H9 (cell line): ENCODE results near the gene FBXL16. TPM values are rescaled to one million over a fixed set of nuclear protein-coding genes. Genes with fewer than 3 reads are reported as not detected.

Experiments used
- DNase-seq: peaks from one replicate; pipeline ENCODE4 v3.0.0-alpha.2; 2017
- H2AFZ ChIP-seq: one replicate; pipeline ENCODE4 v1.6.1; 2013; ENCODE audit warnings: mild to moderate bottlenecking, low read length, control low read depth, moderate library complexity
- H2AK5ac ChIP-seq: 2 replicates; pipeline ENCODE4 v1.6.1; 2013; ENCODE audit warnings: low read length, control low read depth, mixed read lengths; ENCODE audit not compliant: insufficient read length
- H2BK120ac ChIP-seq: one replicate; pipeline ENCODE4 v1.6.1; 2013; ENCODE audit warnings: low read depth, mild to moderate bottlenecking, low read length, control low read depth, inconsistent platforms; ENCODE audit not compliant: poor library complexity, severe bottlenecking
- H2BK12ac ChIP-seq: 2 replicates; pipeline ENCODE4 v1.6.1; 2013; ENCODE audit warnings: low read length, control low read depth, mixed read lengths, low read depth; ENCODE audit not compliant: insufficient read length
- H2BK15ac ChIP-seq: 2 replicates; pipeline ENCODE4 v1.6.1; 2013; ENCODE audit warnings: low read depth, low read length, control low read depth
- H2BK20ac ChIP-seq: one replicate; pipeline ENCODE4 v1.6.1; 2013; ENCODE audit warnings: low read depth, mild to moderate bottlenecking, low read length, control low read depth, inconsistent platforms; ENCODE audit not compliant: poor library complexity, severe bottlenecking
- H2BK5ac ChIP-seq: 2 replicates; pipeline ENCODE4 v1.6.1; 2013; ENCODE audit warnings: low read length, control low read depth, mixed read lengths; ENCODE audit not compliant: insufficient read length
- H3K14ac ChIP-seq: 2 replicates; pipeline ENCODE4 v1.6.1; 2013; ENCODE audit warnings: low read length, control low read depth; ENCODE audit not compliant: insufficient read depth
- H3K18ac ChIP-seq: 2 replicates; pipeline ENCODE4 v1.6.1; 2013; ENCODE audit warnings: low read depth, mild to moderate bottlenecking, mixed read lengths, low read length, control low read depth; ENCODE audit not compliant: insufficient read length
- H3K23ac ChIP-seq: 2 replicates; pipeline ENCODE4 v1.6.1; 2013; ENCODE audit warnings: low read length, control low read depth, mixed read lengths, low read depth; ENCODE audit not compliant: insufficient read length
- H3K23me2 ChIP-seq: 2 replicates; pipeline ENCODE4 v1.6.1; 2013; ENCODE audit warnings: low read depth, mild to moderate bottlenecking, mixed read lengths, low read length, control low read depth; ENCODE audit not compliant: insufficient read length, poor library complexity, severe bottlenecking
- H3K27ac ChIP-seq: 2 replicates; pipeline ENCODE4 v1.5.1; 2013; ENCODE audit warnings: low read length, control low read depth, mixed read lengths, low read depth; ENCODE audit not compliant: insufficient read length
- H3K27me3 ChIP-seq: 2 replicates; pipeline ENCODE4 v1.6.1; 2013; ENCODE audit warnings: low read length, control low read depth, inconsistent platforms; ENCODE audit not compliant: insufficient read depth
- H3K4ac ChIP-seq: 2 replicates; pipeline ENCODE4 v1.6.1; 2013; ENCODE audit warnings: low read depth, mild to moderate bottlenecking, control low read depth, inconsistent platforms, low read length, moderate library complexity
- H3K4me1 ChIP-seq: 2 replicates; pipeline ENCODE4 v1.6.1; 2013; ENCODE audit warnings: low read length, control low read depth, inconsistent platforms; ENCODE audit not compliant: insufficient read depth
- H3K4me2 ChIP-seq: 2 replicates; pipeline ENCODE4 v1.6.1; 2013; ENCODE audit warnings: low read length, control low read depth, mixed read lengths; ENCODE audit not compliant: insufficient read length, insufficient read depth
- H3K56ac ChIP-seq: 2 replicates; pipeline ENCODE4 v1.6.1; 2013; ENCODE audit warnings: low read depth, mild to moderate bottlenecking, mixed read lengths, low read length, control low read depth; ENCODE audit not compliant: insufficient read length
- H3K79me1 ChIP-seq: 2 replicates; pipeline ENCODE4 v1.6.1; 2013; ENCODE audit warnings: low read depth, mild to moderate bottlenecking, moderate library complexity, low read length, control low read depth, inconsistent platforms; ENCODE audit not compliant: insufficient read depth, poor library complexity, severe bottlenecking
- H3K79me2 ChIP-seq: 2 replicates; pipeline ENCODE4 v1.6.1; 2013; ENCODE audit warnings: low read length, control low read depth, inconsistent platforms; ENCODE audit not compliant: insufficient read depth
- H3K9ac ChIP-seq: 2 replicates; pipeline ENCODE4 v1.6.1; 2013; ENCODE audit warnings: low read length, control low read depth, mixed read lengths; ENCODE audit not compliant: insufficient read length; ENCODE audit errors: extremely low read depth
- H3K9me3 ChIP-seq: one replicate; pipeline ENCODE4 v1.6.1; 2013; ENCODE audit warnings: low read depth, low read length, inconsistent platforms; ENCODE audit not compliant: control insufficient read depth
- H3T11ph ChIP-seq: one replicate; pipeline ENCODE4 v1.6.1; 2013; ENCODE audit warnings: mild to moderate bottlenecking, low read length, control low read depth, inconsistent platforms
- H4K20me1 ChIP-seq: one replicate; pipeline ENCODE4 v1.6.1; 2013; ENCODE audit not compliant: control insufficient read depth, insufficient read length, insufficient read depth
- H4K5ac ChIP-seq: 2 replicates; pipeline ENCODE4 v1.6.1; 2013; ENCODE audit warnings: low read depth, mild to moderate bottlenecking, mixed read lengths, low read length, control low read depth; ENCODE audit not compliant: insufficient read length
- H4K8ac ChIP-seq: replicated peaks from 2 replicates; pipeline ENCODE4 v1.6.1; 2013; ENCODE audit warnings: low read length, control low read depth, mixed read lengths, low read depth; ENCODE audit not compliant: insufficient read length
- H4K91ac ChIP-seq: 2 replicates; pipeline ENCODE4 v1.6.1; 2013; ENCODE audit warnings: low read depth, mild to moderate bottlenecking, moderate library complexity, mixed read lengths, low read length, control low read depth; ENCODE audit not compliant: insufficient read length
- H3K27ac Mint-ChIP-seq, 3 experiments: 2 replicates in 2 of 3; 3 replicates in 1 of 3; pipeline ENCODE4 v1.8.0; 2020 to 2021; ENCODE audit warnings: mixed read lengths in 3 of 3, mild to moderate bottlenecking in 1 of 3, moderate library complexity in 1 of 3
- H3K27me3 Mint-ChIP-seq: 2 replicates; pipeline ENCODE4 v1.8.0; 2021; ENCODE audit warnings: low read depth, mild to moderate bottlenecking, moderate library complexity, mixed read lengths
- H3K36me3 Mint-ChIP-seq, 3 experiments: 2 replicates in 2 of 3; 3 replicates in 1 of 3; pipeline ENCODE4 v1.8.0; 2020 to 2021; ENCODE audit warnings: low read depth in 3 of 3, mixed read lengths in 3 of 3; ENCODE audit not compliant: insufficient read depth in 1 of 3
- H3K4me1 Mint-ChIP-seq, 2 experiments: 2 replicates each; pipeline ENCODE4 v1.8.0; 2020; ENCODE audit warnings: mixed read lengths in 2 of 2
- H3K4me3 Mint-ChIP-seq, 2 experiments: 2 replicates in 1 of 2; 3 replicates in 1 of 2; pipeline ENCODE4 v1.8.0; 2020 to 2021; ENCODE audit warnings: mild to moderate bottlenecking in 2 of 2, mixed read lengths in 2 of 2, moderate library complexity in 1 of 2
- H3K9me3 Mint-ChIP-seq, 2 experiments: 2 replicates in 1 of 2; 3 replicates in 1 of 2; pipeline ENCODE4 v1.8.0; 2020; ENCODE audit warnings: mild to moderate bottlenecking in 2 of 2, mixed read lengths in 2 of 2, moderate library complexity in 1 of 2
- CTCF ChIP-seq: fragments of 200-600 bp; sonication (generic); conservative IDR thresholded peaks from 3 replicates; pipeline ENCODE4 v1.8.0; 2021; ENCODE audit warnings: antibody characterized with exemption, mild to moderate bottlenecking
- WGBS: extraction: QIAGEN DNeasy Blood & Tissue Kit; methylation state at CpG from one replicate; pipeline ENCODE4 v1.1.7; 2013; ENCODE audit warnings: missing lambda C conversion rate, low lambda C conversion rate, mixed read lengths; ENCODE audit not compliant: insufficient read length; ENCODE audit errors: extremely low coverage; 5-methylcytosine and 5-hydroxymethylcytosine counted together
- total RNA-seq: library from RNA; stranded (reverse); gene quantifications from 2 replicates; pipeline ENCODE4 v1.2.1, GENCODE V29; 2021

FBXL16 gene
- total RNA-seq, 1 experiment from 2014 or later: 9.6 TPM

GRCh38 chr16:645852-646678, 59.5 kb downstream of the FBXL16 start:
- TF ChIP-seq CTCF: no peak
- H4K91ac ChIP-seq: no peak overlapping the region

More at GRCh38 chr16:645852-646678, 59.5 kb downstream of the FBXL16 start:
- no peak overlapping the region for H2BK12ac ChIP-seq
- no peak overlapping the region for H3K23ac ChIP-seq
- no peaks in the 10 kb centered on the region; the same call in 1 of the 2 replicates for H3K27me3 Mint-ChIP-seq
- no peaks in the 10 kb centered on the region; the same call in 1 of the 2 replicates for H3K4me1 ChIP-seq
- H4K8ac ChIP-seq: no peak overlapping the region
- no peak overlapping the region for H2BK20ac ChIP-seq
- H3K9me3 Mint-ChIP-seq: no peaks in the 10 kb centered on the region
- H3K4ac ChIP-seq: no peak overlapping the region
- H2BK5ac ChIP-seq: no peak overlapping the region
- no peak overlapping the region for H3K27ac Mint-ChIP-seq
- no peaks in the 10 kb centered on the region for H3K79me1 ChIP-seq
- no peak overlapping the region for H2AK5ac ChIP-seq
- H3T11ph ChIP-seq: no peak overlapping the region
- no peaks in the 10 kb centered on the region for H3K79me2 ChIP-seq
- H4K20me1 ChIP-seq: no peaks in the 10 kb centered on the region
- H3K23me2 ChIP-seq: peaks cover 14% of the 10 kb centered on the region
- no peak overlapping the region for H3K14ac ChIP-seq
- no peak overlapping the region for H4K5ac ChIP-seq
- H2BK15ac ChIP-seq: no peak overlapping the region
- H3K4me1 Mint-ChIP-seq: peaks cover 2 to 15% of the 10 kb centered on the region in 2 experiments
- H2BK120ac ChIP-seq: no peak overlapping the region
- no peaks in the 10 kb centered on the region for H3K27me3 ChIP-seq
- H2AFZ ChIP-seq: no peak overlapping the region
- H3K56ac ChIP-seq: no peak overlapping the region
- DNase-seq: no peak
- H3K36me3 Mint-ChIP-seq: peaks cover 2 to 15% (median 4%) of the 10 kb centered on the region in 3 experiments; a peak in 4 of 7 replicates
- no peak overlapping the region for H3K4me3 Mint-ChIP-seq
- no peaks in the 10 kb centered on the region for H3K9me3 ChIP-seq
- no peak overlapping the region for H3K4me2 ChIP-seq
- WGBS: no CpG with 5 or more reads among the region's 32 CpGs
- no peak overlapping the region for H3K9ac ChIP-seq
- H3K27ac ChIP-seq: no peak overlapping the region
- no peak overlapping the region for H3K18ac ChIP-seq
